DND-41 (cell line): ENCODE results near the gene TEC.

ENCODE experiments used
- CTCF ChIP-seq: IDR thresholded peaks from 2 replicates; pipeline ENCODE4 v1.5.1; 2012; ENCODE audit warnings: borderline replicate concordance, low read length, moderate library complexity, mild to moderate bottlenecking; ENCODE audit not compliant: poor library complexity, severe bottlenecking; ENCODE audit errors: extremely low read depth
- EZH2 ChIP-seq: IDR thresholded peaks from 3 replicates; pipeline ENCODE4 v1.6.1; 2012; ENCODE audit warnings: borderline replicate concordance, low read depth, mild to moderate bottlenecking, moderate library complexity, low read length, inconsistent platforms; ENCODE audit not compliant: severe bottlenecking

- TF ChIP-seq EZH2 (no peak), CTCF (no peak)
Measured at GRCh38 chr4:48234575-48234974, 35.1 kb downstream of the TEC start.
